ENCODE data around the gene PRR35.
A peak's percentile ranks its signal among the peaks of the same experiment; 100 is the strongest.

The PRR35 gene

DNA sequence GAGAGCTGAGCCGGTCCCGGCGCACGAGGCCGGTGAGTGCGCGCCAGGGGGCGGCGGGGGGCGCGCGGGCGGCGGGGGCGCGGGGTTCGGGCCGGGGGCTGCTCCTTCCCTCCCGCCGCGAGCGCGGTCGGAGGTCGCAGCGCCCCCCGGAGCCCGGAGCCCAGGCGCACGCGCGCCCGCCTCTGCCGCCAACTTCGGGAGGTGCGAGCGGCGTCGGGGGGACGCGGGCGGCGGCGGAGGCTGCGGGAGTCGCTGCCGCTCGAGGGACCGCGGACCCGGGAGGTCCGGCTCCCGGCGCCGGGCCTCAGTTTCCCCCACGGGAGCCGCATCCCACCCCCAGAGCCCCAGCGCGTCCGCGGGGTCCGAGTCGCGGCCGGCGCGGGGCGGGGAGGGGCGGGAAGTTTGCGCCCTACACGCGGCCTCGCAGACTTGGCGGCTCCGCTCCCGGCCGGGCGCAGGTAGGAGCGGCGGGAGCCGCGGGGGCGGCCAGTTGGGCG, at the start of gene PRR35:
PRR35 (plus strand) TSS at position 191 of the 497 bp plus-strand sequence. CDS start 2,901 bp downstream, outside the sequence.
- no peak for DNase-seq

DNA sequence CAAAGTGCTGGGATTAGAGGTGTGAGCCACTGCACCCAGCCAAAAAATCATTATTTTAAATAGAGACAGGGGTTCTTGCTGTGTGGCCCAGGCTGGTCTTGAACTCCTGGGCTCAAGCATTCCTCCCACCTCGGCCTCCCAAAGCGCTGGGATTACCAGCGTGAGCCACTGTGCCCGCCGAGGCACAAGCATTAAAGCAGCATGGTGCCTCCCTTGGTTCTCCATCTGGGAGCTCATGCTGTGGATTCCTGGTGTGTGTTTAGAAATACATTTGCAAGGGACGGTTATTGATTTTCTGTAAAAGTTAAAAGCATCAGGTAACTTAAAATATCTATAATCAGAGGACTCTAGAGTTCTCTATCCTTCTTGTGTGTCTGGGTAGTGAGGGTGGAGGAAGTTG, 47.4 kb upstream of the PRR35 start:
- no peak for DNase-seq

DNA sequence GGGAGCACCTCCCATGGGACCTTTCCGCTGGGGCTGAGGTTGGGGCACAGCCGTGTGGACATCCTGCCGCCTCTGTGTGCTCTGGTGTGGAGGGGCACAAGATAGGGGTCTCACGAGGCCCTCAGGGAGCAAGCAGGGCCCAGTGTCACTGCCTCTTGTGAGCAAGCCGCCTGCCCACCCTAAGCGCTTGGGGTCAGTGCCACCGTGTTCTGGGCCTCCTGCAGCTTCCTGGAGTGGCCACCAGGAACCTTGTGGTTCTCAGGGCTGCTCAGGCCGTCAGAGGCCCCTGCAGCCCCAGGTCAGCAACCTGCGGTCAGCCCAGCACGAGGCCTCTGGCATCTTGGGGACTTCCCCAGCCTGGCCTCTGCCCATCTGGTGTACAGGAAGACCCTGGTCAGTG, 46.2 kb upstream of the PRR35 start:
- DNase-seq: no peak

DNA sequence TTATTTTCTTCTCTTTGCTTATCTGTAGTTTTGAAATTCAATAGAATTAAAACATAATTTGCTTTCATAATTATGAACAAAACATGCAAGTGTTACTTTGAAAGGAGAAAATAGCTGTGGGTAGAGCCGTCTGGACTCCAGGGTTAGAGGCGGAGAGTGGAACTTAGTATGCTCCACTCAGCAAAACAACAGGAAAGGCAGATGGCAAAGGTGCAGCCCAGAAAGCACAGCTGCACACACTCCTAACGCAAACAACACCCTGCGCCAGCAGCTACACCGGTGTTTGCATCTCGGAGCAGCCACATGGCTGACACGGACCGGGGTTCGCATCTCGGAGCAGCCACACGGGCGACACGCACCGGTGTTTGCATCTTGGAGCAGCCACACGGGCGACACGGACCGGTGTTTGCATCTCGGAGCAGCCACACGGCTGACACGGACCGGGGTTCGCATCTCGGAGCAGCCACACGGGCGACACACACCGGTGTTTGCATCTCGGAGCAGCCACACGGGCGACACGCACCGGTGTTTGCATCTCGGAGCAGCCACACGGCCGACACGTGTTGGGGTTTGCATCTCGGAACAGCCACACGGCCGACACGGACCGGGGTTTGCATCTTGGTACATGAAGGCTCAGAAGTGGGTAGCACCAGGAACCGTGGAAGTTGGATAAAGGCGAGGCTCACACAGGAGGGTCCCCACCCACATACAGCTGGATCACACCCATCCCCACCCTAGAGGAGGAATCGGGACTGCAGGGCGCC, 44.8 kb upstream of the PRR35 start:
- no peak for DNase-seq

DNA sequence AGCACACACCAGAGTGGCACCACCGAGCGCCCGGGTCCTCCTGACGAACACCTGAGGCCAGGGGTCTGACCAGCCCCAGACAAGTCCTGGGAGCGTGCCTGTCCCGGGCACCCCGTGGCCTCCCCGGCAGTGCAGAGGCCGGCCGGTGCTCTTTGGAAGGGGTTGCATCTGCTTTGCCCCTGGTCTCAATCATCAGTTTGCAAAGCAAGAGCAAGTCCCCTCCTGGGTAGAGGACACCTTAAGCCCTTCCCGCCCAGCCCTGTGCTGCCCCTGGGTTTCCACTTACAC, 44.3 kb upstream of the PRR35 start:
- DNase-seq: no peak

DNA sequence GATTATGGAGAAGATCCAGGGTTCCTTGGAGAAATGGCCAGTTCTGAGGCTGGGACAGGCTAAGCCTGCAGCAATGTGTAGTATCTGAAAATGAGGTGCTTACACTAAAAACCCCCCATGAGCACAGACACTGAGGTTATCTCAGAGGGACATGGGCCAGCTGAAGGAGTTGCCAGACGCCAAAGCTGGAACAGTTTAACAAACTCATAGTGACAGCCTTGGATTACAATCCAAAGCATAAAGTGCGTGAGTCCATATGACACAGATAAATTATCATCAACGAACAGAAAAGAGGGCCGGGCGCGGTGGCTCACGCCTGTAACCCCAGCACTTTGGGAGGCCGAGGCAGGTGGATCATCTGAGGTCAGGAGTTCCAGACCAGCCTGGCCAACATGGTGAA, 43.9 kb upstream of the PRR35 start:
- no peak for DNase-seq

DNA sequence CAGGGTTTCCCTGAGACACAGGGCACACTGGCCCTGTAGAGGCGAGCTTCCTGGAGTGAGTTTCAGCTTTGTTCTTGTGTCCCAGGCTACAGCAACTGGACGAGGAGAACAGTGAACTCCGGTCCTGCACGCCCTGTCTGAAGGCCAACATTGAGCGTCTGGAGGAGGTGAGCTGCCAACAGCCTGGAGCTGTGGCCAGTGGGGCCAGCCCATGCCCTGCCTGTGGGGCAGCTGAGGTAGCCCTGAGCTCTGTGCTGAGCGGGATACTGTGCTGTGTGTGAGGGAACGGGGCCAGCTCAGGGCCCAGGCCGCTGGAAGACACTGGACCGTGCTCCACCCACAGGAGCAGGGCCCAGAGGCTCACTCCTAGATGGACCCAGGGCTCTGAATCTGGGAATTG, 41.3 kb upstream of the PRR35 start:
- no peak for DNase-seq

DNA sequence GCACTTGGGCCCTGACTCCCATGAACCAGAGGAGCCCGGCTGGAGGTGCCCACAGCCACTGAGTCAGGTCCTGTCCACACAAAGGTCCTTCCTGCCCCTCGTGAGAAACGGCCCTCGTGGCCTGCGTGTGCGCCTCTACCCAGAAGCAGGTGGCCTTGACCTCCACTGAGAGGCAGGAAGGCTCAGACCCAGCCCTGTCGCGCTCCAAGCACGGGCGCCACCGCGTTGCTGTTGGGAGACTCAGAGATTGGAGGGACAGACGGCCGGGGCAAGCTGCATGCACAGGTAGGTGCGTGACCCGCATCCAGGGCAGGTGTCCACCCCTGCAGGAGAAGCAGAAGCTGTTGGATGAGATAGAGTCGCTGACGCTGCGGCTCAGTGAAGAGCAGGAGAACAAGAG, 40.8 kb upstream of the PRR35 start:
- no peak for DNase-seq

DNA sequence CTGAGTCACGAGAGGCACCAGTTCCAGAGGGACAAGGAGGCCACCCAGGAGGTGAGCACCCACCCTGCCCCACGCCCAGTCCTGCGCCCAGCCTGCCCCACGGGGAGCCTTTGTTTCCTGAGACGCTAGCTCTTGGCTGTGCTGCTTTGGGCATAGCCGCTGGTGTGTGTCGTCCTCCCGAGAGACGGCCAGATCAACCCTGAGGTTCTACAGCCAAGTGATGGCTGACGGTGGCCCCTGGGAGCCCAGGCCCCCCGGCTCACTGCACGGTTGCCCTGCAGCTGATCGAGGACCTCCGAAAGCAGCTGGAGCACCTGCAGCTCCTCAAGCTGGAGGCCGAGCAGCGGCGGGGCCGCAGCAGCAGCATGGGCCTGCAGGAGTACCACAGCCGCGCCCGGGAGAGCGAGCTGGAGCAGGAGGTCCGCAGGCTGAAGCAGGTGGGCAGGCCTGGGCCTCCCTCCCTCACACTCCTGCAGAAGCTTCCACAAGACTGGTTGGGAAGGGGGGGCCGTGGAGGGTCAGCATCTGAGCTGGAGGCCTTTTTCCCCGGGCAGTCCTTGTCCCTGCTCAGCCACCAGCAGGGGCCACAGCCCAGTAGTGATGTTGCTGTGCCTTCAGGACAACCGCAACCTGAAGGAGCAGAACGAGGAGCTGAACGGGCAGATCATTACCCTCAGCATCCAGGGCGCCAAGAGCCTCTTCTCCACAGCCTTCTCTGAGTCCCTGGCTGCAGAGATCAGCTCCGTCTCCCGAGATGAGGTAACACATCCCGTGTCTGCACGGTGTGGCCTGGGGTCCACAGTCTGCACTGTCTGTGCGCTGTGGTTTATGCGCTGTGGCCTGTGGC, 40.1 kb upstream of the PRR35 start:
- DNase-seq: no peak

DNA sequence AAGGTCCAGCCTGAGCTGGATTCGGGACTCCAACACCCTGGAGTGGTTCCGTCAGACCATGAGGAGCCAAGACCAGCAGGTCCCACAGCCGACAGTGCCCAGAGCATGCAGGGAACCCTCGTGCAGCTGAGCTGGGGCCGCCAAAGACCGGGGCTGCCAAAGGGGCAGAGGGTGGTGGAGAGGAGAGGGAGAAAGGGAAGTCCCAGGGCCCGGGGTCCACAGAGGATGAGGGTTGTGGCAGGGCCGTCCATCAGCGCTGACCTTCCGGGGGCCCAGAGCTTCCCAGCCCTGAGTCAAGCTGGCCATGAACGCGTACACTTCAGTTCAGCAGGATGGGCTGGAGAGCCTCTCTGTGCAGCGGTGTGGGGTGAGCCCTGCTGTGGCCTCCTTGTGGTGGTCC, 39.3 kb upstream of the PRR35 start:
- DNase-seq: no peak

DNA sequence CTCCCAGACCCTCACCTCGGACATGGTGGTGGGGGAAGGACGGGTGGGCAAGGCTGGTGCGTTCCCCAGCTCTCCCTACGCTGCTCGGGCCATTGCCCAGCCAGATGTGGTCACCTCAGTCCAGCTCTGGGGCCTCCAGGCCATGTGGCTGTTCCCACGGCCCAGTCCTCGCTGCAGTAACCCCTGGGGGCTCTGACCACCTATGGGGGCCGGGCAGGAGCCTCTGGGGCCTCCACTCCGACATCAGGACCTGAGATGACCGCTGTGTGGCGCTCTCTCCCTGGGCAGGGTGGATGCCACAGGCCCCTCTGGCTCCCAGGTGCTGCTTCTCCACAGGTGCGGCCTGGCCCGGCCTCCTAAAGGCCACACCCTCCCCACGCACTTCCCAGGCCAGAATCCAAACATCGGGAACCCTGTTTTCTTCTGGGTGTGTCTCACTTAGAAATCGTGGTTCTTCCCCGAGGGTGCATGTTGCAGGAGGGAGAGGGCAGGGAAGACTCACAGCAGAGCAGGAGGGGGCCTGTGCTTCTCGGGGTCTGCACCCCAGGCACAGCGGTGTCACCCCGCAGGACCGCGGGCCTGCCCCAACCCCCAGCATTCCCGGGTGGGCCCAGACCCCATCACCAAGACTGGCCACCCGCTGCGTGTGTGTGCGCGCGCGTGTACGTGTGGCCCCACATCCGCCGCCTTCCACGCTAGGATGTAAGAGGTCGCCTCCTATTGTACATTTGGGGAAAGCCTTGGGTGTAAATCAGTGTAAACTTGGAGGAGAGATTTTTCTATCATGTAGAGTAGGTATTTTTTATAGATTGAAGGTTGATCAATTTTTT, 38.6 kb upstream of the PRR35 start:
- no peak for DNase-seq

DNA sequence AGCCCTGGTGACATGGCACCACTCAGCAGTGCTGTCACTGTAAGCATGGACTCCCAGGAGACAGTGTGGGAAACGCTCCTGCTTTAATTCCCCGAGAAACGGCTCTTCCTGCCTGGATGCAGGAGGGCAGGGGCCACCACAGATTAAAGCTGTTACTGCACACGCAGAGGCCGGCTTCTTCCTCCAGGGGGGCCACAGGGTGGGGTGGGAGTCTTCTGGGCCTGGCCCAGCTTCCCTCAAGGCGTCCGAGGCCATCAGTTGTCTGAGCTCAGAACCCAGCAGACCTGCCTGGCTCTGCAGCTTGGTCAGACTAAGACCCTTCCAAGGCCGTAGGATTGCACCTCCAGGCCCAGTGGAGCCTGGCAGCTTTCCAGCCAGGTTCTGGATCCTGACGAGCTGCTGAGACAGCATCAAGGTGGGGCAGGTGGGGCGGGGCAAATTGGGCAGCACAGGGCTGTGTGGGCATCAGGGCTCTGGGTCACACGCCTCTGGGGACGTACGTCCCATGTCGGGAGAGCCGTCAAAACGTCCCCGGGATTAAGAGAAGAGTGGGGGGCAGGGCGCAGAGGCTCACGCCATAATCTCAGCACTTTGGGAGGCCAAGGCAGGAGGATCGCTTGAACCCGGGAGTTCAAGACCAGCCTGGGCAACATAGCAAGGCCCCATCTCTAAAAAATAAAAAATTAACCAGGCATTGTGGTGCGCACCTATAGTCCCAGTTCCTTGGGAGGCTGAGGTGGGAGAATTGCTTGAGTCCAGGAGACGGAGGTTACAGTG, 37.7 kb upstream of the PRR35 start:
- no peak for DNase-seq

DNA sequence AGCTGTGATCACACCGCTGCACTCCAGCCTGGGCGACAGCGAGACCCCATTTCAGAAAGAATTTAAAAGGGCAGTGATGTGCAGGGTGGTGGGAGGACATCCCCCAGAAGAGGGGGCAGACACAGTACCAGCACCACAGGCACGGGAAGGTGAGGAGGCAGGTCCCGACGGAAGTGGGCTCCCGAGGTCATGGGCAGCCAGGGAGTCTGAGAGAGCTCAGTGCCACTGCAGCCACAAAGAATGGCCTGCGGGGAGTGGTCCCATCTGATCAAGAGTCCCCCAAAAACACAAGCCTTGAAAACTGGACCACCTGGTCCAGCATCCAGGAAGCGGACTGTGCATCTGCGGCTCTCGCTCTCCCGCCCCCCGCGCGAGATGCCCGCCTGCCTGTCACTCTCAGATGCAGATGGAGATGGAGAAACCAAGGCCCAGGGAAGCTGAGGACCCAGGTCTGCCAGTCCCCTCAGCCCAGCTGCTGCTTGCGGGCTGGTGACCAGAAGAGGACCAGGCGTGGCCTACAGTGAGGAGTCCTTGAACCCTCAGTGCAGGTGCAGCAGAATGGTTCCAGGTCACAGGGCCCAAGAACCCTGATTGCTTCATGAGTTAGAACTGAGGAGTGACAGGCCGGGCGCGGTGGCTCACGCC, 37.0 kb upstream of the PRR35 start:
- DNase-seq: no peak

DNA sequence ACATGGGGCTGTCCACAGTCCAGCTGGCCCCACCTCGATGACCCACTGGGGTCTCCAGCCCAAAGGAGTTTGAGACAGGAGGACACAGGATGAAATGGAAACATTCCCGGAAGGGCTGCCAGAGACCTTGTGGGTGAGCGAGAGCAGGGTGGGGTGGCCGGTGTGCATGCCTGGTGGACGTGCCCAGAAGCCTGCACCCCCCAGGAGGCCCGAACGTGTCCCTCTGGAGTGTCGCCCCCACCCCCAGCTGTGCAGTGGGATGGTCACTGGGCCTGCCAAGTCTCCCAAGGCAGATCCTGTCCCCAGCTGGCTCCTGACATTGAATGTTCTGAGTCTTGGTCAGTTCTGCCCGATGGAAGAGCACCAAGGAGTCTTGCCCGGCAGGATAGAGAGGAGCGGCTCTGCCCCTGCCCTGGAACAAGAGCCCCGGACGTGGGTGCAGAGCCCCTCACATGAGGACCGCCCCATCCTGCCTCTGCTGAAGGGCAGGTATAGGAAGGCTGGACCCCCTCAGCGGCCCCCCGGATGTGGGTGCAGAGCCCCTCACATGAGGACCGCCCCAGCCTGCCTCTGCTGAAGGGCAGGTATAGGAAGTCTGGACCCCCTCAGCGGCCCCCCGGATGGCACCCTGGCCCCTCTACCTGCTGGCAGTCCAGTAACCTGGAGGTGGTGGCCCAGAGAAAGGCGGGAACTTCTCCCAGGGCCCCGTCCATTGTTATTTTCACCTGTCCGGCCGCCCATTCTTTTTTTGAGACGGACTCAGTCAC, 35.7 kb upstream of the PRR35 start:
- DNase-seq: no peak

DNA sequence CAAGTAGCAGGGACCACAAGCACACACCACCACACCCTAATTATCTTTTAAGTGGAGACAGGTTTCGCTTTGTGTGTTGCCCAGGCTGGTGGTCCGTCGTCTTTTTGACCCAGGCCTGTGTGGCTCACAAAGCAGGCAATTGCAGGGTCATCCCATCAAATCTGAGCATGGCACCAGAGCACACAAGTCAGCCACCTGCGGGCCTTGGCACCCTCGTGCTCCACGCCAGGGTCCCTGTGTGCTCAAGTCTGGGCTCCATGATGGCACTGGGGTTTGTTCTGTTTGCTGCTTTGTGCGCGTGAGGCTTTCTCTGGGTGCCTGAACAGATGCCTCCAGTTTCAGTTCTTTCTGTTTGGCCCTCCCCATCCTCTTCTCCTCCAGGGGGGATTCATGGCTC, 35.1 kb upstream of the PRR35 start:
- no peak for DNase-seq

DNA sequence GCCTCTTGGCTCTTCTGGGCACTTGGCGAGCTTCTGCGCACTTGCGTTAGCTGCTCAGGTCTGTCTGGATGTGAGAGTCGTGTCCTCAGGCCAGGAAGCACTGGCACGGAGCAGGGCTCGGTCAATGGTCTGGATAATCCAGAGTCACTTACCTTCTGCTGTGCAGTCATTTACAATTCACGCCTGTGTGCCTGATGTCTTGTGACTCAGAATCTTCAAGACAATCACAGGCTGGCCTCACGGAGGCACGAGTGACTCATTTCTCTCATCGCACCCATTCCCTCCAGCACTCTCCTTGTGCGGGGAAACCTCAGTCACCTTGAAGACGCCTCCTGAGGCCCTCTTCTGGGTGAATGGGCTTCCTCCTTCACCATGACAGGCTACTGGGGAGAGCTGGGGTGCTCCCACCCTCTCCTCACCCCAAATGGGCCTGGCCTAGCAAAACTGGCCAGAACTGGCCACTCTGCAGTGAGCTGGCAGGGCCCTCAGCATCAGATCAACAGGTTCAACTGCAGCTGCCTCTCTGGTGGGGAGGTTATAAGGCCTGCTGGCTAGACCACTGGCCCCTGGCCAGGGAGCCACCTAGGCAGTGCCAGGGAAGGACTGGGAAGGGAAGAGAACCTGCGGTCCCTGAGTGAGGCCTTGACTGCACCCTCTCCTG, 34.5 kb upstream of the PRR35 start:
- DNase-seq: peak; percentile 40

DNA sequence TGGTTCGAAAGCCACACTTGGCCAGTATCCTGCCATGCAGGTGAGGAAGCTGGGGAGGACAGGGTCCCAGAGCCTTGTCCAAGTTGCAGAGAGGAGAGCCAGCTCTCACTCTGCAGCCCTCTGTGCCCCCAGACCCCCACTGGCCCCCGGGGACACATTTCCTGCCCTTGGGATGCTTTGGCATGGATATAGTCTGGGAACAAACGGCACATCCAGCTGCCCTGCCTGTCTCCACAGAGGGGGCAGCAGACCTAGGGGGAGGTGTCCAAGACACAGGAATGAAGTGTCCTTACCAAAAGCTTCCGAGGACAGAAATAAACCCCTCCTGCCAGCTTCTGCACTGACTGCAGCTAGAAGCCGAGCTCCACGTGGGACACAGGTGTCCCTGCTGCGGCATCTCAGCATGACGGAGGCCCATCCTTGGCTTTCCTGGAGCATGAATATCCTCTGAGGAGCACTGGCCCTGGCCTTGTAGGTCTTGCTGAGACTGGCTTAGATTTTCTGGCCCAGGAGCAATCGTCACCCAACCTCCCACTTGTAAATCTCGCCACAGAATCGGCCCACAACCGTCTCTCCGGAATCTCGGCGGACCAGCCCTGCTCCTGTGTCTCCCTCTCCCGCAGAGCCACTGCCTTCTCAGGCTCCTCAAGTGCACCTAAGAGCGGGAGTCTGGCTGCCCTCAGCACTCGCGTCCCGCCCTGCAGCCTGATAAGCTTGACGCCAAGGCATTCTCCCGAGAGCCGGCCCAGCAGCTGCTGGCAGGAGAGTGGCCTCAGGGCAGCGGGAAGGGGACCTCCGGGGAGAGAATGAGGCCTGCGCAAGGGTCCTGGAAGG, 33.8 kb upstream of the PRR35 start:
- no peak for DNase-seq

DNA sequence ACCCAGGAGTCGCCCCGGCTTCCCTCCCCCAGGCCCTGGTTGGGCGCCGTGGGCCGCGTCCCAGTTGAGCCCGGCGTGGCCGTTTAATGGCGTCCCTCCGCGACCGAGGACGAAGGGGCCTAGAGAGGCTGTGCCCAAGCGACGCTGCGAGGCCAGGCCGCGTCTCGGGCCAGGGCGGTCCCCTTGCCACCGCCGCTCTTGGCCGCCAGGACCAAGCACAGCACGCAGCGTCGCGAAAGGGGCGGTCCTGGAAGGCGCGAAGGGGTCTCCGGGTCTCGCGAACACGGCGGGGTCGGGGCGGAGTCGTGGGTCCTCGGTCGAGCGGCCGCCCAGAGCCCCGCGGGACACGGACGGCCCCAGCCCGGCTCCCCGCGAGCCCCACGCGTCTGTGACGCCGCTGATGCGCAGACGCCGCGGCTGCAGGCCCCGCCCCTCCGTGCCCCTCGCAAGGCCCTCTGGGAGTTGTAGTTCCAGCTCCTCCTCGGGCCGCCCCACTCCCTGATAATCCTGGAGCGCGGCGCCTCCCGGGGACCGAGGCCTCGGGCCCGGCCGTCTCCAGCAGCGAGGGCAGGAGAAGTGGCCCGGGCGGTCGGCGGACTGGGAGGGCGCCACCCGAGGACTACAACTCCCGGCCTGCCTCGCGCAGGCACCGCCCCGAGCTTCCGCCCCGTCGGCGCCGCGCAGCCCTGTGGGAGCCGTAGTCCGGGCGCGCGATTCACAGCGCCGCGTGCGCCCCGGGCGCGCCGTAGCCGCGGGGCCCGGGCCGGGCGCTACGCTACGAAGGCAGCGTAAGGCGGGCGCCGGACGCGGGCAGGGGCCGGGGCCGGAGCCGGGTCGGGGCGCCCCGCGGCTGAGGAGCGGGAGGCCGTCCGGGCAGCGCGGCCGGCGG, 32.9 kb upstream of the PRR35 start, which contains the start of gene CAPN15:
CAPN15 (plus strand) TSS at position 698 of the 889 bp plus-strand sequence. CDS start 19,127 bp downstream, outside the sequence.
- peak; percentile 78 for DNase-seq

Measured in activated effector memory CD4-positive, alpha-beta T cell treated with Interleukin-2 at 50 U/mL for 16 hours (primary cell).